Right atrium auricular region (tissue), 2 donors: ENCODE measurements around the gene DZIP1L. TPM values are rescaled to one million over a fixed set of nuclear protein-coding genes. Genes with fewer than 3 reads are reported as not detected.

Source experiments
- DNase-seq: peaks from one replicate; pipeline ENCODE4 v3.0.0-alpha.2; 2019; ENCODE audit warnings: low spot score
- H3K27ac ChIP-seq, 2 donors: fragments of 200-600 bp; sonication (generic); 1 replicate in 1 of 2; 2 replicates in 1 of 2; pipeline ENCODE4 v1.5.1; 2016 to 2019
- H3K27me3 ChIP-seq, 2 donors: fragments of 200-600 bp; sonication (generic); one replicate each; pipeline versions ENCODE4 v1.5.1 to v1.6.0; 2017 to 2019
- H3K36me3 ChIP-seq: fragments of 200-600 bp; sonication (generic); one replicate; pipeline ENCODE4 v1.5.1; 2016
- H3K4me1 ChIP-seq, 2 donors: fragments of 200-600 bp; sonication (generic); one replicate each; pipeline versions ENCODE4 v1.5.1 to v1.6.0; 2017 to 2019
- H3K4me3 ChIP-seq, 2 donors: fragments of 200-600 bp; sonication (generic); 1 replicate in 1 of 2; 2 replicates in 1 of 2; pipeline ENCODE4 v1.5.1; 2017 to 2019; ENCODE audit warnings: mild to moderate bottlenecking in 1 of 2, moderate library complexity in 1 of 2
- H3K9me3 ChIP-seq, 2 donors: fragments of 200-600 bp; sonication (generic); one replicate each; pipeline ENCODE4 v1.5.1; 2019
- total RNA-seq, 2 donors: library from RNA; depleted of rRNA; stranded (reverse); fragments of >200 nt; gene quantifications; one replicate each; pipeline ENCODE4 v1.1.0, GENCODE V29; 2016
- TF ChIP-seq, protein P1 (sequence below), 2 donors: fragments of 200-600 bp; sonication (generic); IDR thresholded peaks; one replicate each; pipeline ENCODE4 v1.5.1; 2019; ENCODE audit warnings: antibody characterized with exemption in 2 of 2

DZIP1L gene
- total RNA-seq, 2 donors from 2014 or later, result 4.0 to 4.6 TPM

DNA sequence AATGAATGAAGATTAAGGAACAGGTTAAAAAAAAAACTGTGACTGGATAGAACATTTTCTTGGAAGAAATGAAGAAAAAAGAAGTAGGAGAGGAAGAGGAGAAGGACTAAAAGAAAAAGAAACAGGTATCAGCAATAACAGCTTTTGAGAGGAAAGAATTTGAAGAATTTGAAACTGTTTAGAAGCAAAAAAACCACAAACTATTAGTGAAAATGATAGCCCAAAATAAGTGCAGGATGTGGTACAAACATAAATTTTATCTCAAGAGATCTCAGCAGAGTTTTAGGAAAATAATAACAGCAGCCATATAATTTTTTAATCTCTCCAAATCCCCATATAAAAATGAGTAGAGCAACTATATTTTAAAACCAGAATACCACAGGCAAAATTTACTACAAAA lies 25.5 kb upstream of the DZIP1L start:
- H3K4me1 ChIP-seq, result no peaks in the 10 kb centered on the region
- H3K27me3 ChIP-seq, result no peaks in the 10 kb centered on the region
- H3K27ac ChIP-seq, result no peak overlapping the region
- TF ChIP-seq, protein P1, sequence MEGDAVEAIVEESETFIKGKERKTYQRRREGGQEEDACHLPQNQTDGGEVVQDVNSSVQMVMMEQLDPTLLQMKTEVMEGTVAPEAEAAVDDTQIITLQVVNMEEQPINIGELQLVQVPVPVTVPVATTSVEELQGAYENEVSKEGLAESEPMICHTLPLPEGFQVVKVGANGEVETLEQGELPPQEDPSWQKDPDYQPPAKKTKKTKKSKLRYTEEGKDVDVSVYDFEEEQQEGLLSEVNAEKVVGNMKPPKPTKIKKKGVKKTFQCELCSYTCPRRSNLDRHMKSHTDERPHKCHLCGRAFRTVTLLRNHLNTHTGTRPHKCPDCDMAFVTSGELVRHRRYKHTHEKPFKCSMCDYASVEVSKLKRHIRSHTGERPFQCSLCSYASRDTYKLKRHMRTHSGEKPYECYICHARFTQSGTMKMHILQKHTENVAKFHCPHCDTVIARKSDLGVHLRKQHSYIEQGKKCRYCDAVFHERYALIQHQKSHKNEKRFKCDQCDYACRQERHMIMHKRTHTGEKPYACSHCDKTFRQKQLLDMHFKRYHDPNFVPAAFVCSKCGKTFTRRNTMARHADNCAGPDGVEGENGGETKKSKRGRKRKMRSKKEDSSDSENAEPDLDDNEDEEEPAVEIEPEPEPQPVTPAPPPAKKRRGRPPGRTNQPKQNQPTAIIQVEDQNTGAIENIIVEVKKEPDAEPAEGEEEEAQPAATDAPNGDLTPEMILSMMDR (IDR thresholded peaks at IDR 0.05), result no peak
- peaks cover 0 to 6% of the 10 kb centered on the region in 2 donors for H3K9me3 ChIP-seq
- no peak overlapping the region for H3K4me3 ChIP-seq
- H3K36me3 ChIP-seq, result no peaks in the 10 kb centered on the region
- DNase-seq, result no peak

DNA sequence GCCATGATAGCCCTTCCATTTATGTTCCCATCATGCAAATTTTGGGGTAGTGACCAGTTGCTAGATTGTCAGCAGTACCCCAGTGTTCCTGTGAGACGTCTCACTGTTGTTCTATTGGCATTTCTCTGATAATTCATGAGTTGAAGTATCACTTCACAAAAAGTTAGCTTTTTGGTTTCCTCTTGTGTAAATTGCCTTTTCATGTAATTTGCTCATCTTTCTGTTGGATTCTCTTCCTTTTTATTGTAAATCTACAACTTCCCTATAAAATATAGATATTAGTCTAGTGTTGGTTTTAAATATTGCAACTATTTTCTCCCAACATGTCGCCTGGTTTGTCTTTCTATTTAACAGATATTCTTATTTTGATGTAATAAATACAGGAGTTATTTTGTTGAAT lies 24.3 kb upstream of the DZIP1L start:
- no peaks in the 10 kb centered on the region for H3K4me1 ChIP-seq
- no peak overlapping the region for H3K4me3 ChIP-seq
- TF ChIP-seq, protein P1 (IDR thresholded peaks at IDR 0.05), result no peak
- no peaks in the 10 kb centered on the region for H3K36me3 ChIP-seq
- DNase-seq, result no peak
- H3K27me3 ChIP-seq, result no peaks in the 10 kb centered on the region
- H3K27ac ChIP-seq, result no peak overlapping the region
- H3K9me3 ChIP-seq, result peaks cover 0 to 6% of the 10 kb centered on the region in 2 donors

DNA sequence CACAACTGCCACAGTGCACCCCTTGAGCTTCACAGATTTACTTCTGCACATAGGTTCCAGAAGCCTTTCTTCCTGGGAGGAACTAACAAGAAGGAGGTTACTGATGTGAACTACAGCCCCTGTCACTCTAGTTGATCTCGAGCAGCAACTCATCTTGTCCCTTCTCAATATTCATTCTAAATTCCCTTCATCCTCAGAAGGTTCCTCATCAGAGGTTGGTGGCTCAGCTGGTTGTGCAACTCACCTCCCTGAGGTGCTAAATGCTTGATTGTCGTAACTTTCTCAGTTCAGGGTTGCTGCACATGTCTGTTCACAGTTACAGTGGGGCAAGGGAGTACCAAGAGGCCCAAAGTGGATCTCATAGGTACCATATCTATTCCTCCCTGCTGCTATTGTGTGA lies 22.5 kb upstream of the DZIP1L start:
- no peak overlapping the region for H3K27ac ChIP-seq
- no peaks in the 10 kb centered on the region for H3K4me1 ChIP-seq
- H3K4me3 ChIP-seq, result no peak overlapping the region
- no peak for DNase-seq
- no peaks in the 10 kb centered on the region for H3K9me3 ChIP-seq
- no peaks in the 10 kb centered on the region for H3K36me3 ChIP-seq
- TF ChIP-seq, protein P1 (IDR thresholded peaks at IDR 0.05), result no peak
- no peaks in the 10 kb centered on the region for H3K27me3 ChIP-seq

DNA sequence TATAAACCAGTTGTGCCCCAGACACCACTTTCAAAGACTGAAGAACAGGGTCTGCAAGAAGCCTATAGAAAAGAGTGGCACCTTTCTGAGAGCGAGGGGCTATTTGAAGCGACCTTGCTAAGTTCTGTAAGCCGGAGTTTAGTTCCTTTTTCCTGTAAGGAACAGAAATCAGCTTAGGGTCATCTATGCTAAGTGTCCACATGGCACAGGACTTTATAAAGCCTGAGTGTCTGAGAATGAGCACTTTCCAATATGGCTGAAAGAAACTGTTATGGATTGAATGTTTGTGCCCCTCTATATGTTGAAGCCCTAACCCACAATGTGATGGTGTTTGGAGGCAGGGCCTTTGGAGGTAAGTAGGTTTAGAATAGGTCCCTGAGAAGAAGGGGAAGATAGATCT lies 20.8 kb upstream of the DZIP1L start:
- Histone ChIP-seq H3K4me3 (no peak overlapping the region), H3K27me3 (no peaks in the 10 kb centered on the region), H3K9me3 (no peaks in the 10 kb centered on the region), H3K27ac (no peak overlapping the region), H3K4me1 (no peaks in the 10 kb centered on the region), H3K36me3 (no peaks in the 10 kb centered on the region)
- TF ChIP-seq, protein P1 (IDR thresholded peaks at IDR 0.05), result no peak
- DNase-seq, result no peak

DNA sequence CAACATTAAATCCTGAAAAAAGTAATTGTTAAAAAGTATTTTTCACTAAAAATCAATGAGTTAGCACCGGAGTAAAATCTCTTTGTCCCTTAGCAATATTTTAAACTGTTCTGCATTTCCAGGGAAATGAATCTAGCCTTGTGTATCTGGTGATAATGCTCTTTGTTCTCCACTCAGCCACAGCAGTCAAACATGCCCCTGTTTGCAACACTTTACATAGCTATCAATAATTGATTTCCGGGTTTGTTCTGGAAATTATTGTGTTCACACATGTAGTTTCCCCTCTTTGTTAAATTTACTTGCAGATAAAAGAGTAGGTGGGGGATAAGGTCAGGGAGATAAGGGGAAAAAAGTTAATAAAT lies 20.4 kb upstream of the DZIP1L start:
- Histone ChIP-seq H3K27me3 (no peaks in the 10 kb centered on the region), H3K36me3 (no peaks in the 10 kb centered on the region), H3K27ac (no peak overlapping the region), H3K4me1 (no peaks in the 10 kb centered on the region), H3K4me3 (no peak overlapping the region), H3K9me3 (no peaks in the 10 kb centered on the region)
- no peak for DNase-seq
- TF ChIP-seq, protein P1 (IDR thresholded peaks at IDR 0.05), result no peak

DNA sequence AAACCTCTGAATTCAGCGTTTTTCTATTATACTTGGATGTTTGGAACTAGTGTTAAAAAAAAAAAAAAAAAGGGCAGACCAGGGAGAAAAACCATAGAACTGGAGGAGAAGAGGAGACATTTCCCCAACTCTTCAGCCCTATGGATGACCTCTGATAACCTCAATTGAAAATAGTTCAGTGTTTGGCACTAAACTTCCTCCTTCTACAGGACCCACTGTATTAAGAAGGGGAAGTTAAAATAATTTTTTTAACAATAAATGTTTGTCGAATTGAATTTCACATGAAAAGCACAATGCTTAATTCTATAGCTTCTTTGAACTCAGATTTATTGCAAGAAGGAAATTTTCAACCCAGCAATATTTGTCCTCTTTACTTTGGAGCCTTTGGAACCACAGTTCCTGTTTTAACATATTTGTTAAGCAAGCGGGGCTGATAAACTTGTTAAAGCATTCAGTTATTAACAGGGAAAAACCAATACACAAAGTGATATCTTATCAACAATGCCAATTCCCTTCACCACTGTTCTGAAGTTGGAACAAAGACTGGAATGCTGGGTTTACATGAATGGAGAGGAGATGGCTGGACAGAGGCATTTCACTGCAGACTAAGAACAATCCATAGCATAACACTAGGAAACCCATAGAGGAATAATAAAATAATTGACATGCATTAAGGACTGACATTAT lies 19.9 kb upstream of the DZIP1L start:
- TF ChIP-seq, protein P1 (IDR thresholded peaks at IDR 0.05), result no peak
- no peaks in the 10 kb centered on the region for H3K36me3 ChIP-seq
- DNase-seq, result no peak
- H3K4me3 ChIP-seq, result no peak overlapping the region
- H3K27ac ChIP-seq, result no peak overlapping the region
- H3K9me3 ChIP-seq, result no peaks in the 10 kb centered on the region
- no peaks in the 10 kb centered on the region for H3K4me1 ChIP-seq
- H3K27me3 ChIP-seq, result no peaks in the 10 kb centered on the region
